Thymus (tissue), 11 donors: ENCODE measurements around the gene RELL2. TPM values are rescaled to one million over a fixed set of nuclear protein-coding genes. Genes with fewer than 3 reads are reported as not detected.

Experiments
- DNase-seq, 9 donors: peaks; one replicate each; pipeline ENCODE4 v3.0.0-alpha.2; 2013; ENCODE audit warnings: low spot score in 9 of 9, low read depth in 6 of 9, missing footprints in 1 of 9
- H3K27ac ChIP-seq, 2 donors: one replicate each; pipeline ENCODE4 v1.5.1; 2013; ENCODE audit warnings: control low read depth in 1 of 2, low read depth in 1 of 2, low read length in 1 of 2, mild to moderate bottlenecking in 1 of 2, moderate library complexity in 1 of 2
- H3K27me3 ChIP-seq, 2 donors: one replicate each; pipeline ENCODE4 v1.5.1; 2013; ENCODE audit warnings: low read length in 1 of 2; ENCODE audit not compliant: control insufficient read depth in 2 of 2, insufficient read depth in 1 of 2
- H3K36me3 ChIP-seq, 2 donors: one replicate each; pipeline ENCODE4 v1.5.1; 2013; ENCODE audit warnings: low read length in 1 of 2, mild to moderate bottlenecking in 1 of 2, moderate library complexity in 1 of 2; ENCODE audit not compliant: control insufficient read depth in 2 of 2, insufficient read depth in 2 of 2
- H3K4me1 ChIP-seq, 2 donors: one replicate each; pipeline ENCODE4 v1.5.1; 2013; ENCODE audit warnings: low read length in 2 of 2; ENCODE audit not compliant: control insufficient read depth in 2 of 2, insufficient read depth in 2 of 2
- H3K4me3 ChIP-seq, 2 donors: one replicate each; pipeline ENCODE4 v1.5.1; 2013; ENCODE audit warnings: low read length in 2 of 2, control low read depth in 1 of 2, mild to moderate bottlenecking in 1 of 2
- H3K9me3 ChIP-seq, 2 donors: one replicate each; pipeline ENCODE4 v1.5.1; 2013; ENCODE audit warnings: low read length in 1 of 2, mild to moderate bottlenecking in 1 of 2; ENCODE audit not compliant: control insufficient read depth in 2 of 2, insufficient read depth in 1 of 2
- WGBS: extraction: QIAGEN DNeasy Blood & Tissue Kit; methylation state at CpG from one replicate; pipeline ENCODE4 v1.1.7; 2013; 5-methylcytosine and 5-hydroxymethylcytosine counted together
- polyA plus RNA-seq: library from polyadenylated mRNA; stranded (reverse); fragments of 200-250 nt; gene quantifications from one replicate; pipeline ENCODE4 v1.2.3, GENCODE V29; 2013
- total RNA-seq: library from RNA; stranded (reverse); fragments of 120-200 nt; gene quantifications from one replicate; pipeline ENCODE4 v1.2.4, GENCODE V29; 2013
- donor health status: healthy.

Gene RELL2
- total and polyA plus RNA-seq, 2 donors: 10.0 to 20.8 TPM

DNA sequence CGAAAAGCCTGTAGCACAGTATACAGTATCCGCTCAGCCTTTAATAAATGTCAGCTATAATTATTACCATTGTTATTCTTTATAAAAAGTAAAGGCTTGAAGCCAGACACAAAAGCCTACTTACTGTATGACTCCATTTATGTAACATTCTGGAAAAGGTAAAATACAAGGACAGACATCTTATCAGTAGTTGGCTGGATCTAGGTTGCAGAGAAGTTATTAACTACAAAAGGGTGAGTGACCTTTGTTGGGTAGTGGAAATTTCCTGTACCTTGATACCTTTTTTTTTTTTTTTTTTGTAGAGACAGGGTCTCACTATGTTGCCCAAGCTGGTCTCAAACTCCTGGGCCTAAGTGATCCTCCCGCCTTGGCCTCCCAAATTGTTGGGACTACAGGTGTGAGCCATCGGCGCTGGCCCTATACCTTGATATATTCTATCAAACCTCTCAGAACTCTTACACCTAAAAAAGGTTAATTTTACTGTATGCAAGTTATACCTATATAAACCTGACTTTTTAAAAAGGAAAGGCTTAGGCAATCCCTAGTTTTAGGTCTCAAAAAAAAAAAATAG lies 6.1 kb upstream of the RELL2 start:
- H3K27me3 ChIP-seq: no peaks in the 10 kb centered on the region
- peaks cover 10% of the 10 kb centered on the region in 2 donors for H3K4me1 ChIP-seq
- no peak overlapping the region for H3K27ac ChIP-seq
- H3K4me3 ChIP-seq: no peak overlapping the region
- WGBS: 97% methylated on average over 5 of the region's 5 CpGs
- peaks cover 41 to 62% of the 10 kb centered on the region in 2 donors for H3K36me3 ChIP-seq
- no peaks in the 10 kb centered on the region for H3K9me3 ChIP-seq
- no peak for DNase-seq

DNA sequence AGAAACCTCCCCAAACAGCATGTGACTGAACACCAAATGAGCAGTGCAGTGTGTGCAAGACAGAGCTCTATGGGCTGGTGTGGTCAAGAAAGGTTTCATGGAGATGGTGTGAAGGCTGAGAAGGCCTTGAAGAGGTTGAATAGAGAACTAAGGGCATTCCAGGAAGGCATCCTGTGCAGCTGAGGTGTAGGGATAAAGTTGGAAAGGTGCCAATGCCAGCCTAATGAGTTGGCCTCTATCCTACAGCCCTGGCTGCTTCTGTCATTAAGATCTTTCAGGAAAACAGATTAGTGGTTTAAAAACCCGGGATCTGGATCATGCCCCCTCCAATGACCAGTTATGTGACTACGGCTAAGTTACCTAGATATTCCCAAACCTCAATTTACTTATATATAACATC lies 4.1 kb upstream of the RELL2 start:
- no peak overlapping the region for H3K27ac ChIP-seq
- peaks cover 17 to 19% of the 10 kb centered on the region in 2 donors for H3K4me1 ChIP-seq
- H3K36me3 ChIP-seq: peaks cover 28 to 47% of the 10 kb centered on the region in 2 donors
- DNase-seq: no peak
- H3K27me3 ChIP-seq: peaks cover 0 to 2% of the 10 kb centered on the region in 2 donors
- H3K9me3 ChIP-seq: no peaks in the 10 kb centered on the region
- 99% methylated on average over 2 of the region's 2 CpGs for WGBS
- no peak overlapping the region for H3K4me3 ChIP-seq

DNA sequence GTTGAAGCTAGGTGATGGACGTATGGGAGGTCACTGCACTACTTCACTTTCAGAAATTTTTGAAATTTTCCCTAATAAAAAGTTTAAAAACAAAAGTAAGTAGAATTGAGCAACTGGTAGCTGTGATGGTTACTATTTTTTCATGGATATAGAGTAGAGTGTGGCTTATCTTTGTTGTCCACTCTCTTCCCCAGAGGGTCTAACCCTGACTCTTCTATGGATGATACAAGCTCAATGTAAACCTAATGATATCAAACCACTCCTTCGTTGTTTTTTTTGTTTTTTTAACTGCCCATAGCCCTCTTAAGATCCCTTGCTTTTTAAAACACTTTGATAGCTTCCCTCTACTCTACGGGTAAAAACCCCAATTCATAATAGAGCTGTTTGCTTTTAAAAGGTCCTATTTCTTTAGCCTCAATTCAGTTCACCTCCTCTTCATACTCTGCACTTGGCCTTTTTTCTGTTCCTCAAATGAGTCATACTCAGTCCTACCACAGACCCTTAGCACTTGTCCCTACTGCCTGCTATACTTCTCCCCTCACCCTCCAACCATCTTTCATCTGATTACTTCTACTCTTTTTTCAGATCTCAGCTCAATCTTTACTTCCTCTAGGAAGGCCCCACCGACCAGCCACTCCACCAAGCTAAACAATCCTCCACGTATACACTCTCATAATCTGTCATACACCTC lies 2.8 kb upstream of the RELL2 start:
- 86% methylated on average over 5 of the region's 5 CpGs for WGBS
- no peak overlapping the region for H3K27ac ChIP-seq
- H3K36me3 ChIP-seq: peaks cover 17 to 40% of the 10 kb centered on the region in 2 donors
- H3K27me3 ChIP-seq: peaks cover 0 to 3% of the 10 kb centered on the region in 2 donors
- H3K4me3 ChIP-seq: no peak overlapping the region
- DNase-seq: no peak
- H3K9me3 ChIP-seq: no peaks in the 10 kb centered on the region
- peaks cover 23 to 28% of the 10 kb centered on the region in 2 donors for H3K4me1 ChIP-seq

DNA sequence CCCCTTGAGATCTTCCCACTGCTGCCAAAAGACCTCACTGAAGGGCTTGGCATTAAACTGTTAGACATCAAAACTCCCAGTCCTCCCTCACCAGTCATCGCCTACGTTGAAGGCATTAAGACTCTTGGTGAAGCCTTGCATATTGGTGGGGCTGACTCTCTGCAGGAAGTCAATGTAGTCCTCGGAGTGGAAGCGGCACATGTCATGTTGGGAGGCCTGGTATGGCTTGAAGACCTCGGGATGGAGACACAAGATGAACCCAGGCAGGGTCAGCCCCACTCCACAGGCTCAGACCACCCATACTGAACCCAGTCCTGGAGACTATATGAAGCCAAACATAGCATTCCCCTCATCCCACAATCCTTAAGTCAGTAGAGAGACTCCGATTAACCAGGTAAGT lies 2.1 kb upstream of the RELL2 start:
- Histone ChIP-seq H3K36me3 (peaks cover 16 to 39% of the 10 kb centered on the region in 2 donors), H3K4me3 (no peak overlapping the region), H3K4me1 (peaks cover 23 to 28% of the 10 kb centered on the region in 2 donors), H3K27ac (no peak overlapping the region), H3K27me3 (peaks cover 0 to 3% of the 10 kb centered on the region in 2 donors), H3K9me3 (no peaks in the 10 kb centered on the region)
- DNase-seq: no peak
- WGBS: 98% methylated on average over 6 of the region's 6 CpGs

DNA sequence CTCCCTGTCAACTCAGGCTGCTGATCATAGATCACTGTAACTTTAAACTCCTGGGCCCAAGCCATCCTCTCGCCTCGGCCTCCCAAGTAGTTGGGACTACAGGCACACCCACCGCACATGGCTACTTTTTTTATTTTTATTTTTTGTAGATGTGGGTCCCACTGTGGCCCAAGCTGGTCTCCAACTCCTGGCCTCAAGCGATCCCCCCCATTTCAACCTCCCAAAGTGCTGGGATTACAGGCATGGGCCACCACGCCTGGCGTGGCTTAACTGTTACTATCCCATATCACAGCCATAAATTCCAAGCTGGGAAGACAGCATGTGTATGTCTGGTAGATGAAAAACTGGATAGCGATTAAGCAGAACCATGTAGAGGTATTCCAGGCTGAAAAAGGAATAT lies 1.2 kb upstream of the RELL2 start:
- no peaks in the 10 kb centered on the region for H3K9me3 ChIP-seq
- 89% methylated on average over 7 of the region's 7 CpGs for WGBS
- H3K27me3 ChIP-seq: peaks cover 0 to 3% of the 10 kb centered on the region in 2 donors
- H3K27ac ChIP-seq: no peak overlapping the region
- H3K4me3 ChIP-seq: peak overlapping the region; percentile 72 to 81
- peaks cover 19 to 40% of the 10 kb centered on the region in 2 donors for H3K36me3 ChIP-seq
- DNase-seq: no peak
- peaks cover 23 to 28% of the 10 kb centered on the region in 2 donors for H3K4me1 ChIP-seq

DNA sequence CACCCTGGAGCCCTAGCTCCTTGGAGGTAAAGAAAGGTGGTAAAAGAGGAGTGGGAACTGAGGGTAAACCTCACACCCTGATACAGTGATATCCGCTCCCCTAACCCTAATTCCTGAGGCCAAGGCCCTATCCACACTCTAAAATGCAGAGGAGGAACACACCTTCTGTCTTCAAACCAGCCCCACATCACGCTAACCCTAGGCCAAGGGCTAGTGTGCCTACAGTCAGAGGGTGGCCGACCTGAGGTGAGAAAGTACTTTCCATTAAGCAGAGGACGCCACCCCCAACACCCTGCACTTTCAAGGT lies 738 bp upstream of the RELL2 start:
- Histone ChIP-seq H3K9me3 (no peaks in the 10 kb centered on the region), H3K4me1 (peaks cover 23 to 28% of the 10 kb centered on the region in 2 donors), H3K36me3 (peaks cover 21 to 36% of the 10 kb centered on the region in 2 donors), H3K4me3 (peak overlapping the region; percentile 72 to 81), H3K27me3 (peaks cover 0 to 3% of the 10 kb centered on the region in 2 donors), H3K27ac (peak overlapping the region in 1 of 2 donors; percentile 39)
- no peak for DNase-seq
- 18% methylated on average over 4 of the region's 4 CpGs for WGBS

DNA sequence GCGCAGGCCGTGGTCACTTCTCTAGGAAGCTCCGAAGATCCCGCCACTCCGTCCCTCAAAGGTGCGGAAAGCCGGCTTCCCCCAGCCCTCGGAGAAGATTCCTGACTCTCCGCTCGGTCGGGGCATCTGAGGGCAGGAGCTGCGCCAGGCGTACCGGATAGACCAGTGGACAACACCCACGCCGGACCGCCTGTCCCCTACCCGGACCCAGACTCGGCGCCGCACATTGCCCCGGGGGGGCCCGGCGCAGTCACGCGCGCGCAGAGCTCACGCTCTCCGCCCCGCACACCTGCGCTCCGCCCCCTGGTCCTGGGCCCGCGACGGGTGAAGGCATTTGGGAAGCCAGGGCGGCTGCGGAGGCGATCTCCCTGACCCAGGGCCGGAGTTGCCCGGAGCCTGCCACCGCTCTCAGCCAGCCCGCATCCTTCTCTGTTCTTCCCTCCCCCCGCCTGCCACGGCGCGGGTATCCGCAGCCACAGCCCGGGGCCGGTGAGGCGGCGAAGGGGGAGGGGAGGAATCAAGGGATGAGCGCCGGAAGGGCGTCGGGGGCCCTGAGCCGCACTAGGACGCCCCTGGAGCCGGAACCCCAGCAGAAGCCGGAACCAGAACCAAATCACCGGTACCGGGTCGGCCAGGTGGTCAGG lies 448 bp downstream of the RELL2 start:
- Histone ChIP-seq H3K27me3 (peaks cover 0 to 3% of the 10 kb centered on the region in 2 donors), H3K9me3 (no peaks in the 10 kb centered on the region), H3K27ac (peak overlapping the region; percentile 58 to 79), H3K4me1 (peaks cover 23 to 28% of the 10 kb centered on the region in 2 donors), H3K36me3 (peaks cover 25 to 45% of the 10 kb centered on the region in 2 donors), H3K4me3 (peak overlapping the region; percentile 72 to 81)
- DNase-seq: peak in 5 of 9 donors; percentile 39 to 74 (median 50)
- under 1% methylated on average over 63 of the region's 63 CpGs for WGBS

DNA sequence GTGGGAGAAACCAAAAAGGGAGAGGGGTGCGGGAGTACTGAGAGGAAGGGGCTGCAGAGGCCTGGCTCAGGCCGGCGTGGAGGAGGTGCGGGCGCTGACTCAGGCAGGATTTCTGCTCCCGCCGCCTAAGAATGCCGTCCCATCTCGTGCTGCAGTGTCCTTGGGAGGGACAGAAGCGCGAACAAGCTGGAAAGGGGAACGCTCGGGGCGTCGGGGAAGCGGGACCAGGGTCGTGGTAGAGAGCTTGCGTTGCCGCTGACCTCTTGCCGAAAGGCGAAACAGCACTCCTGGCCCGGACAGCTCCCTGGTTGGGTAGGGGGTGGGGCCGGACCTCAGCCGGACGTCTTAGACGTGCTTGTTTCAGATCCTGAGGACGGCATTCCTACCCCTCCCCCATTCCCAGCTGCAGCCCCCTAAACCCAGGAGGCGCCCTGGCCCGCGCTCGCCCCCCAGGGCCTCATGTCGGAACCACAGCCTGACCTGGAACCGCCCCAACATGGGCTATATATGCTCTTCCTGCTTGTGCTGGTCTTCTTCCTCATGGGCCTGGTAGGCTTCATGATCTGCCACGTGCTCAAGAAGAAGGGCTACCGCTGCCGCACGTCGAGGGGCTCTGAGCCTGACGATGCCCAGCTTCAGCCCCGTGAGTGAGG lies 1.1 kb downstream of the RELL2 start:
- no peaks in the 10 kb centered on the region for H3K9me3 ChIP-seq
- peaks cover 0 to 3% of the 10 kb centered on the region in 2 donors for H3K27me3 ChIP-seq
- 10% methylated on average over 40 of the region's 40 CpGs for WGBS
- peak overlapping the region; percentile 58 to 79 for H3K27ac ChIP-seq
- peaks cover 23 to 28% of the 10 kb centered on the region in 2 donors for H3K4me1 ChIP-seq
- peaks cover 25 to 38% of the 10 kb centered on the region in 2 donors for H3K36me3 ChIP-seq
- DNase-seq: peak in 6 of 9 donors; percentile 49 to 82 (median 64)
- peak overlapping the region; percentile 72 to 81 for H3K4me3 ChIP-seq

DNA sequence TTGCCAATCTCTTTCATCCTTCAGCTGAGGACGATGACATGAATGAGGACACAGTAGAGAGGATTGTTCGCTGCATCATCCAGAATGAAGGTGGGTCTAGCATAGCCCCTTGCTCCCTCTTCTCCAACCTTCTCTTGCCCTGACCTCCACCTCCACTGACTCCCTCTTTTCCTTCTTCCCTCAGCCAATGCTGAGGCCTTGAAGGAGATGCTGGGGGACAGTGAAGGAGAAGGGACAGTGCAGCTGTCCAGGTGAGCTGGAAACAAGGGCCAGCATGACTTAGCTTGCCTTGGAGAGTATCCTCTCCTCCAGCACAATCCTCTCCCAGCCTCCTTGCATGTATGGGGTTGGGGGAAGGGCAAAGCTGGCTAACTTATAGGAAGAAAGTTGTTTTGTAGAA lies 2.0 kb downstream of the RELL2 start:
- Histone ChIP-seq H3K27ac (no peak overlapping the region), H3K27me3 (peaks cover 0 to 3% of the 10 kb centered on the region in 2 donors), H3K9me3 (no peaks in the 10 kb centered on the region), H3K4me3 (no peak overlapping the region), H3K36me3 (peaks cover 25 to 37% of the 10 kb centered on the region in 2 donors), H3K4me1 (peaks cover 23 to 28% of the 10 kb centered on the region in 2 donors)
- DNase-seq: no peak
- 99% methylated on average over 2 of the region's 2 CpGs for WGBS
